Karpas-422 (cell line): Measurements from ENCODE around the gene CYP17A1. TPM values are rescaled to one million over a fixed set of nuclear protein-coding genes. Genes with fewer than 3 reads are reported as not detected.

Experiments used
- DNase-seq: peaks from one replicate; pipeline ENCODE4 v3.0.0-alpha.2; 2015
- H2AFZ ChIP-seq: fragments of 200-600 bp; sonication (generic); 2 replicates; pipeline ENCODE4 v1.6.1; 2014; ENCODE audit warnings: antibody characterized with exemption, low read length, mixed read lengths
- H3K27ac ChIP-seq: fragments of 200-600 bp; sonication (generic); 2 replicates; pipeline ENCODE4 v1.5.1; 2014; ENCODE audit warnings: mild to moderate bottlenecking, low read length, moderate library complexity
- H3K27me3 ChIP-seq: fragments of 200-600 bp; sonication (generic); 2 replicates; pipeline ENCODE4 v1.6.1; 2014; ENCODE audit warnings: low read length, mixed read lengths
- H3K36me3 ChIP-seq: fragments of 200-600 bp; sonication (generic); 2 replicates; pipeline ENCODE4 v1.6.1; 2014; ENCODE audit warnings: low read length, mixed read lengths; ENCODE audit not compliant: insufficient read depth
- H3K4me1 ChIP-seq: fragments of 200-600 bp; sonication (generic); 2 replicates; pipeline ENCODE4 v1.6.1; 2014; ENCODE audit warnings: mild to moderate bottlenecking, low read length, mixed read lengths
- H3K4me2 ChIP-seq: fragments of 200-600 bp; sonication (generic); 2 replicates; pipeline ENCODE4 v1.6.1; 2014; ENCODE audit warnings: low read length, low read depth, mild to moderate bottlenecking; ENCODE audit not compliant: poor library complexity, severe bottlenecking
- H3K4me3 ChIP-seq: fragments of 200-600 bp; sonication (generic); 2 replicates; pipeline ENCODE4 v1.5.1; 2014; ENCODE audit warnings: mild to moderate bottlenecking, antibody characterized with exemption, low read length, mixed read lengths
- H3K79me2 ChIP-seq: fragments of 200-600 bp; sonication (generic); 2 replicates; pipeline ENCODE4 v1.6.1; 2014; ENCODE audit warnings: mild to moderate bottlenecking, low read length, mixed read lengths
- H3K9ac ChIP-seq: fragments of 200-600 bp; sonication (generic); 2 replicates; pipeline ENCODE4 v1.6.0; 2014; ENCODE audit warnings: low read length
- H3K9me2 ChIP-seq: fragments of 200-600 bp; sonication (generic), shearing (Covaris generic); replicated peaks from 2 replicates; pipeline ENCODE4 v1.6.0; 2014; ENCODE audit warnings: mild to moderate bottlenecking, low read length, moderate library complexity; ENCODE audit not compliant: insufficient read depth
- H3K9me3 ChIP-seq: fragments of 300-700, 200-600 bp; sonication (generic); 2 replicates; pipeline ENCODE4 v1.6.1; 2014; ENCODE audit warnings: low read length, mixed read lengths
- H4K20me1 ChIP-seq: fragments of 200-600 bp; sonication (generic); 2 replicates; pipeline ENCODE4 v1.6.1; 2014; ENCODE audit warnings: mild to moderate bottlenecking, antibody characterized with exemption, low read length, low read depth; ENCODE audit not compliant: insufficient read depth
- total RNA-seq: library from RNA; depleted of rRNA; stranded (reverse); fragments of >200 nt; shearing (Covaris generic); gene quantifications from 2 replicates; pipeline ENCODE4 v1.2.3, GENCODE V29; 2014; ENCODE audit warnings: low replicate concordance

CYP17A1 gene
- total RNA-seq, 1 experiment from 2014 or later: not detected

- no peak overlapping the region for H3K9ac ChIP-seq
- no peaks in the 10 kb centered on the region for H3K9me2 ChIP-seq
- H3K4me2 ChIP-seq: no peak overlapping the region
- no peaks in the 10 kb centered on the region for H3K27me3 ChIP-seq
- H3K4me1 ChIP-seq: no peaks in the 10 kb centered on the region
- peaks cover 49% of the 10 kb centered on the region for H3K79me2 ChIP-seq
- no peak overlapping the region for H2AFZ ChIP-seq
- H3K4me3 ChIP-seq: no peak overlapping the region
- DNase-seq: no peak
- H3K9me3 ChIP-seq: no peaks in the 10 kb centered on the region
- no peak overlapping the region for H3K27ac ChIP-seq
- H3K36me3 ChIP-seq: 0 out of 2 replicates have a peak, but pooled peaks cover 5% of the 10 kb centered on the region
- H4K20me1 ChIP-seq: no peaks in the 10 kb centered on the region
Observed at GRCh38 chr10:102796407-102797176, 40.6 kb downstream of the CYP17A1 start.

- Histone ChIP-seq H3K9me2 (no peaks in the 10 kb centered on the region), H3K4me3 (no peak overlapping the region), H3K9ac (no peak overlapping the region), H3K27me3 (no peaks in the 10 kb centered on the region), H3K79me2 (peaks cover 58% of the 10 kb centered on the region), H4K20me1 (no peaks in the 10 kb centered on the region), H3K27ac (no peak overlapping the region), H3K36me3 (0 out of 2 replicates have a peak, but pooled peaks cover 5% of the 10 kb centered on the region), H3K4me2 (no peak overlapping the region), H3K9me3 (no peaks in the 10 kb centered on the region), H3K4me1 (no peaks in the 10 kb centered on the region), H2AFZ (no peak overlapping the region)
- DNase-seq: no peak
Observed at GRCh38 chr10:102795453-102796406, 41.5 kb downstream of the CYP17A1 start.

DNA sequence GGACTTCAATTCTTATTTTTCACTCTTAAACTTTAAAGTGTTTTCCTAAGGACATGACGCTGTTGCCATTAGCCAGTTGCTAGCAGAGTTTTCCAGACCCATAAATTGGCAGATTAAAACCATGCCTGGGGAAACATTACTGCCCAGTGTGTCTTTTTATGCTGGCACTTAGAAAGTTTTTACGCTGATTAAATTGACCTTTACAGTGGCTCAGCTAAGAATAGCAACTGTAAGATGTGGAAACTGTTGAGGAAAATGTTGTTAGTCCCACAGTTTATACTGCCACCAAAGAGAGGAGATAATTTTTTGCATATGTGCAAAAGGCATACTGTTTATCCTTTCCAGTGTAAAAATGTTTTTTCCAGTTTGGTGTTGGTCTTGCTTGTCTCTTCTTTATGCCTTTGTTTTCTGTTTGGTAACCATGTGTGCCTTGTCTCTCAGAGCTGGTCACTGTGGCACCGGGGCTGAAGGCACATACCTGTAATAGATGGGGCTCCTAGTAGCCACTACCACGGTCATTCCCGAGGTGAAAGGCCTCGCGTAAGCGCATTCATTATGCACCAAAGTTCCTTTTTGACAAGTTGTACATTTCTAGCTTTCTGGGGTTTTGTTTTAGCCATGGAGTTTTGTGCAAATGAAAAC, 45.3 kb downstream of the CYP17A1 start:
- H3K9me2 ChIP-seq: no peaks in the 10 kb centered on the region
- no peak overlapping the region for H2AFZ ChIP-seq
- H3K27ac ChIP-seq: no peak overlapping the region
- no peak overlapping the region for H3K9ac ChIP-seq
- H3K4me1 ChIP-seq: no peaks in the 10 kb centered on the region
- H3K36me3 ChIP-seq: 0 out of 2 replicates have a peak, but pooled peaks cover 2% of the 10 kb centered on the region
- no peak overlapping the region for H3K4me3 ChIP-seq
- no peaks in the 10 kb centered on the region for H4K20me1 ChIP-seq
- no peak overlapping the region for H3K4me2 ChIP-seq
- peaks cover 78% of the 10 kb centered on the region for H3K79me2 ChIP-seq
- peaks cover 3% of the 10 kb centered on the region; the same call in 1 of the 2 replicates for H3K9me3 ChIP-seq
- H3K27me3 ChIP-seq: no peaks in the 10 kb centered on the region
- no peak for DNase-seq

DNA sequence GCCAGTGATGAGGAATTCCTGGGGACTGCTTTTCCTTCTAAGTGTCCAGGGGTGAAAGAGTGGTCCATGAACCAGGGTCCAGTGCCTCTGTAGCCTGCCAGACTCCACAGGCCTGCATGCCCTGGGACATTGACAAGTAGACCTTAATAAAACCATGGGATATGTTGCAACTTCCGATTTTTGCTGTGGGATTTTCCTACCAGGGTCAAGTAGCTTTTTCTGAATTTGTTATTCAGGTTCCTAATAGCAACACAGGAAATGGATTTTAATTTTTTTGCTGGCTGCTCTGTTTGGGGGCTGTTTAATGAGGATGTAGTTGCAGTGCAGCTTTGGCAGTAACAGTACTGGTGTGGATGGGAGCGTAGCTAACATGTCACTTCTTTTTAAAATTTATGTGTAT, 51.4 kb downstream of the CYP17A1 start:
- no peaks in the 10 kb centered on the region for H3K27me3 ChIP-seq
- H3K79me2 ChIP-seq: peaks cover 64% of the 10 kb centered on the region
- H3K9me3 ChIP-seq: peaks cover 3% of the 10 kb centered on the region; the same call in 1 of the 2 replicates
- no peak overlapping the region for H3K9ac ChIP-seq
- no peak overlapping the region for H3K4me2 ChIP-seq
- H3K36me3 ChIP-seq: no peaks in the 10 kb centered on the region
- no peak overlapping the region for H3K27ac ChIP-seq
- H4K20me1 ChIP-seq: no peaks in the 10 kb centered on the region
- H2AFZ ChIP-seq: no peak overlapping the region
- no peak for DNase-seq
- H3K9me2 ChIP-seq: no peaks in the 10 kb centered on the region
- H3K4me3 ChIP-seq: no peak overlapping the region
- H3K4me1 ChIP-seq: no peaks in the 10 kb centered on the region

GRCh38 chr10:102783568-102783967, 53.6 kb downstream of the CYP17A1 start:
- H3K36me3 ChIP-seq: no peaks in the 10 kb centered on the region
- H3K79me2 ChIP-seq: peaks cover 65% of the 10 kb centered on the region
- no peak for DNase-seq
- H3K4me2 ChIP-seq: no peak overlapping the region
- no peak overlapping the region for H3K27ac ChIP-seq
- H4K20me1 ChIP-seq: no peaks in the 10 kb centered on the region
- H3K4me3 ChIP-seq: no peak overlapping the region
- no peaks in the 10 kb centered on the region for H3K27me3 ChIP-seq
- no peaks in the 10 kb centered on the region for H3K9me2 ChIP-seq
- no peaks in the 10 kb centered on the region for H3K4me1 ChIP-seq
- H3K9ac ChIP-seq: no peak overlapping the region
- H3K9me3 ChIP-seq: no peaks in the 10 kb centered on the region
- no peak overlapping the region for H2AFZ ChIP-seq

DNA sequence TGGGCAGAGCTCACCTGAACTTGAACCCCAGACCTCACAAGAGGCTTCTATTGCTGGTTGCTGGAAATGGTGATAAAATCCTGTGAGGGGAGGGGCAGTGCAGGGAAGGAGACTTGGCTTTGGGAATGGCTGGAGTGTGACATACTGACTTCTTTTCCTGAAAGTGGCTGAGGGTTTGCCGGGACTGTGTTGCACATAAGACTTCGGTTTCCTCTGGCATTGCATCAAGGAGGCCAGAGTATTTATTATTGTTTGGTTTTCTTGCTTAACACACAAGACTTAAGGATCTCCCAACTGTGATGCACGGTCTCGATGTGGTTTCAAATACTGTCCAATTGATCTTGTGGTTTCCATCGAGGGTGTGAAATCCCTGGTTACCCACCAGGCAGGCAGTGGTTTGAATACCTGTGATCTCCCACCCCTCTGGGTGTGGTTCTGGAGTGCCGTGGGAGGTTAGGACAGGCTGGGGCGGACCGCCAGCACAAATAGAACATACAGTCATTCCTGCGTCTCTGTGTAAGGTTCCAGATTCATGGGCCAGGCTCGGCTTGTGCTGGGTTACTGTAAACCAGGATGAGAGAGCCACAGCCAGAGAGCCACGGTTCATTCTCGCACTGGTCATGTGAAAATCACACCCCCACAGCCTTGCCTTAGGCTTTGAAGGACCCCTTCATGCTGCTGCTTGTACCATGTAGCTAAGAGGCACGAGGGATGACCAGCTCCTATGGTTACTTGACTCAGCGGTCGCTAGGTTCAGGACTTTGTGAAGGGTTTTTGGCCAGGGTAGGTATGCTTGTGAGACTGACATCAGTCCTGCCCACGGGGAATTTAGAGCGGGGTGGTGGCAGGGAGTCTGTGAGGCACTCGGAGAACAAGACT, 54.3 kb downstream of the CYP17A1 start:
- no peak overlapping the region for H3K9ac ChIP-seq
- H3K4me3 ChIP-seq: no peak overlapping the region
- H4K20me1 ChIP-seq: no peaks in the 10 kb centered on the region
- no peaks in the 10 kb centered on the region for H3K27me3 ChIP-seq
- no peak overlapping the region for H3K4me2 ChIP-seq
- no peaks in the 10 kb centered on the region for H3K4me1 ChIP-seq
- H2AFZ ChIP-seq: no peak overlapping the region
- peaks cover 67% of the 10 kb centered on the region for H3K79me2 ChIP-seq
- no peak overlapping the region for H3K27ac ChIP-seq
- H3K9me2 ChIP-seq: no peaks in the 10 kb centered on the region
- DNase-seq: no peak
- no peaks in the 10 kb centered on the region for H3K9me3 ChIP-seq
- H3K36me3 ChIP-seq: no peaks in the 10 kb centered on the region

DNA sequence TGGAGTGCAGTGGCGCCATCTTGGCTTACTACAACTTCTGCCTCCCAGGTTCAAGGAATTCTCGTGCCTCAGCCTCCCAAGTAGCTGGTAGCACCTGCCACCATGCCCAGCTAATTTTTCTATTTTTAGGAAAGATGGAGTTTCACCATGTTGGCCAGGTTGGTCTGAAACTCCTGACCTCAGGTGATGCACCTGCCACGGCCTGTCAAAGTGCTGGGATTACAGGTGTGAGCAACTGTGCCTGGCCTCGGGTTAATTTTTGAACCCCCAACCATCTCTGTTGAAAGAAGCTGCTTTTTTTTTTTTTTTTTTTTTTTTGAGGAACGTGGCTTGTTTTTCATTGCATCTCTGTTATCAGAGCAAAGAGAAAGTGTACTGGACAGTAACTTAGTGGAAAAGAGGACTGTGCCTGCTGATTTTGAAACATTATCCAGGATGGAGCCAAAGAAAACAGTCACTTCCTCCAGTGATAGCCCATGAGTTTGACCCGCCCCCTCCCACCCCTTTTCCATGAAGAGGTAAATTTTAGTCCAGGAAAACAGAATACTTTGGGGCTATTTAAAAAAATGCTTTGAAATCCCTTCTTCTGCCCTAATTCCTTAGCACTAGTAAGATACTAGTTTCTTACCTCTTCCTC, 55.2 kb downstream of the CYP17A1 start:
- Histone ChIP-seq H3K4me2 (no peak overlapping the region), H3K4me3 (no peak overlapping the region), H3K27ac (no peak overlapping the region), H3K9me2 (no peaks in the 10 kb centered on the region), H3K36me3 (no peaks in the 10 kb centered on the region), H3K4me1 (no peaks in the 10 kb centered on the region), H3K27me3 (no peaks in the 10 kb centered on the region), H2AFZ (no peak overlapping the region), H4K20me1 (no peaks in the 10 kb centered on the region), H3K79me2 (peaks cover 68% of the 10 kb centered on the region), H3K9ac (no peak overlapping the region), H3K9me3 (no peaks in the 10 kb centered on the region)
- no peak for DNase-seq
